K562 (cell line): ENCODE measurements around the gene RANGAP1. TPM values are rescaled to one million over a fixed set of nuclear protein-coding genes. Genes with fewer than 3 reads are reported as not detected.

ENCODE experiments used
- ARID2 ChIP-seq: fragments of 450-650 bp; IDR thresholded peaks from 2 replicates; pipeline ENCODE4 v1.6.1; 2017; ENCODE audit warnings: antibody characterized with exemption, mild to moderate bottlenecking
- CC2D1A ChIP-seq: fragments of 450-650 bp; IDR thresholded peaks from 2 replicates; pipeline ENCODE4 v1.6.1; 2017; ENCODE audit warnings: mild to moderate bottlenecking
- KLF13 ChIP-seq: fragments of 450-650 bp; IDR thresholded peaks from 2 replicates; pipeline ENCODE4 v1.6.1; 2016; ENCODE audit warnings: missing genetic modification characterization, low read depth, mild to moderate bottlenecking, missing compliant biosample characterization, moderate library complexity, borderline replicate concordance
- POLR2AphosphoS5 ChIP-seq: IDR thresholded peaks from 2 replicates; pipeline ENCODE4 v1.6.1; 2011; ENCODE audit warnings: mild to moderate bottlenecking, low read depth, low read length, moderate library complexity; ENCODE audit not compliant: control insufficient read depth, insufficient read depth
- RAD21 ChIP-seq, 2 experiments: fragments of 250-450 bp in 1 of 2; fragments of 450-650 bp in 1 of 2; sonication (Bioruptor Pico) in 1 of 2; formaldehyde crosslinking in 1 of 2; IDR thresholded peaks in 1 of 2; conservative IDR thresholded peaks in 1 of 2; 2 replicates each; pipeline versions ENCODE4 v1.4.0 to v1.8.0; 2020 to 2022; ENCODE audit warnings: mild to moderate bottlenecking in 2 of 2, moderate library complexity in 1 of 2
- TOE1 ChIP-seq, 2 experiments: fragments of 450-650 bp in 1 of 2; sonication (generic) in 1 of 2; formaldehyde crosslinking in 1 of 2; IDR thresholded peaks; 2 replicates each; pipeline versions ENCODE4 v1.7.1 to v1.8.0; 2016 to 2022; ENCODE audit warnings: borderline replicate concordance in 2 of 2, mild to moderate bottlenecking in 2 of 2, antibody characterized with exemption in 1 of 2, inconsistent platforms in 1 of 2, low read depth in 1 of 2, missing genetic modification reagents in 1 of 2, moderate library complexity in 1 of 2
- ZFP30 ChIP-seq: fragments of 250-450 bp; sonication (Bioruptor Pico); IDR thresholded peaks from 2 replicates; pipeline ENCODE4 v1.8.0; 2022; ENCODE audit warnings: moderate library complexity, mild to moderate bottlenecking, inconsistent platforms, borderline replicate concordance
- ZNF232 ChIP-seq: sonication (generic); formaldehyde crosslinking; IDR thresholded peaks from 2 replicates; pipeline ENCODE4 v1.8.0; 2022; ENCODE audit warnings: mild to moderate bottlenecking, missing genetic modification reagents
- ZNF347 ChIP-seq: fragments of 450-650 bp; formaldehyde crosslinking; IDR thresholded peaks from 2 replicates; pipeline ENCODE4 v1.4.0; 2020; ENCODE audit warnings: low read depth, mild to moderate bottlenecking, moderate library complexity
- polyA plus RNA-seq, 8 experiments: library from polyadenylated mRNA; depleted of rRNA in 4 of 8; stranded (reverse) in 5 of 8; unstranded in 3 of 8; fragments of >200 nt; fragmentation: Nextera tagmentation in 2 of 8; fragmentation: Illumina TruSeq in 1 of 8; extraction: Ambion mirVana in 2 of 8; extraction: Trizol in 1 of 8; gene quantifications; 2 replicates each; pipeline versions ENCODE4 v1.2.1 to v1.2.3, GENCODE V29; 2011 to 2014; ENCODE audit warnings: inconsistent platforms in 1 of 8, missing spikeins in 1 of 8
- total RNA-seq, 7 experiments: library from RNA; depleted of rRNA in 6 of 7; stranded (reverse); fragments of >200 nt in 6 of 7; fragmentation: Illumina TruSeq in 2 of 7; extraction: Trizol in 2 of 7; gene quantifications; 2 replicates each; pipeline versions ENCODE4 v1.2.1 to v1.2.3, GENCODE V29; 2011 to 2021; ENCODE audit warnings: low replicate concordance in 1 of 7
- TF ChIP-seq, protein P1 (sequence below): fragments of 200-400 bp; formaldehyde crosslinking; IDR thresholded peaks from 2 replicates; pipeline ENCODE4 v1.6.1; 2017; ENCODE audit warnings: mild to moderate bottlenecking, low read depth, low read length, moderate library complexity
- TF ChIP-seq, protein P2 (sequence below): IDR thresholded peaks from 2 replicates; pipeline ENCODE4 v1.6.1; 2011; ENCODE audit warnings: borderline replicate concordance, low read depth, mild to moderate bottlenecking, moderate library complexity, low read length; ENCODE audit not compliant: insufficient read depth, poor library complexity, severe bottlenecking
- TF ChIP-seq, protein P3 (sequence below), 3 experiments: IDR thresholded peaks in 2 of 3; conservative IDR thresholded peaks in 1 of 3; 2 replicates each; pipeline ENCODE4 v1.5.1; 2011 to 2012; ENCODE audit warnings: low read length in 3 of 3, mild to moderate bottlenecking in 3 of 3, control low read depth in 2 of 3, improper control_type of control experiment in 1 of 3, inconsistent platforms in 1 of 3, low read depth in 1 of 3, mixed read lengths in 1 of 3, moderate library complexity in 1 of 3; ENCODE audit not compliant: insufficient read depth in 2 of 3
- TF ChIP-seq, protein P4 (sequence below): fragments of 450-650 bp; conservative IDR thresholded peaks from 2 replicates; pipeline ENCODE4 v1.6.1; 2016; ENCODE audit warnings: missing genetic modification characterization, low read depth, mild to moderate bottlenecking, missing compliant biosample characterization, moderate library complexity
- TF ChIP-seq, protein P5 (sequence below): fragments of 450-650 bp; IDR thresholded peaks from 2 replicates; pipeline ENCODE4 v1.6.1; 2016; ENCODE audit warnings: mild to moderate bottlenecking

The RANGAP1 gene
- total and polyA plus RNA-seq, 9 of the 15 experiments (the other 6 are each of a cell fraction or from before 2014, with no cell fraction given) = 2.1 to 104 (median 50.6) TPM

DNA sequence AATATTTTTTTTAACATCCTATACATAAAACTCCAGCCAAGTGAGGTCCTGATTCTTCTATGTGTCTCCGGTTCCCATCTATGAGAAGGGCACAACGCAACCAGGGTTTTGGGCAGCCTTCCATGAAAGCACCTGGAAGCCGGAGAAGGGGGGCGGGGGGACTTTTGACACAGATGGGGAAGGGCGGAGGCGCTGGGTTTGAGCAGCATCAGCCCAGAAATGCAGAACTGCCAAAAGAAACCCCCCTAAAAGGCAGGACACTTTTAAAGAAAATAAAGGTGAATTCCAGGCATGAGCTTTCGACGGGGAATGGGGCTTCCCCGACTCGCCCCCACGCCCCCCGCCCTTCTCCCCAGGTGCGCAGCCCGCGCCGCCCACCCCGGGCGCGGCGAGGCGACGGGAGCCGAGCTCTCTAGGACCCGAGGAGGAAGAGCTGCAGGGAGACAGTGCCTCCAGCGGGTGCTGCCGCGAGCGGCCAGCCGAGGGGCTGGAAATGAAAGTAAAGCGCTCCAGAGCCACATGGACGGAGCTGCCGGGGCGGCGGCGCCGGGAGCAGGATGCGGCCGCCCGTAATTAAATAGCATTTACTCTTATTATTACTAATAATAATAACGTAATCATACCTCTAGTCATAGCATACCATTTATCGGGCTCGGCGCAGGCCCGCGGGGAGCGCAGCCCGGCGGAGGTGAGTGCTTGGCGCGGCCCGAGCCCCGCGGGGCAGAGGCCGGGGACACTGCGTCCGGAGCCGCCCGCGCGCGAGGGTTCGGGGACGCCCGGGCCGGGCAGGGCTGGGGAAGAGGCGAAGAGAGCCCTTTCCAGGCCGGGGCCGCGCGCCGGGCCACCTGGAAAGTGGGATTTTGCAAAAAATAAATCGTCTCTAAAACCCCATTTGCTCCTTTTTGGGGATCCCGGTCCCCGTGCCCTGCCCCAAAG is 15.4 kb upstream of the RANGAP1 start, which contains the start of gene ZC3H7B (continued):
- TF ChIP-seq, protein P1, sequence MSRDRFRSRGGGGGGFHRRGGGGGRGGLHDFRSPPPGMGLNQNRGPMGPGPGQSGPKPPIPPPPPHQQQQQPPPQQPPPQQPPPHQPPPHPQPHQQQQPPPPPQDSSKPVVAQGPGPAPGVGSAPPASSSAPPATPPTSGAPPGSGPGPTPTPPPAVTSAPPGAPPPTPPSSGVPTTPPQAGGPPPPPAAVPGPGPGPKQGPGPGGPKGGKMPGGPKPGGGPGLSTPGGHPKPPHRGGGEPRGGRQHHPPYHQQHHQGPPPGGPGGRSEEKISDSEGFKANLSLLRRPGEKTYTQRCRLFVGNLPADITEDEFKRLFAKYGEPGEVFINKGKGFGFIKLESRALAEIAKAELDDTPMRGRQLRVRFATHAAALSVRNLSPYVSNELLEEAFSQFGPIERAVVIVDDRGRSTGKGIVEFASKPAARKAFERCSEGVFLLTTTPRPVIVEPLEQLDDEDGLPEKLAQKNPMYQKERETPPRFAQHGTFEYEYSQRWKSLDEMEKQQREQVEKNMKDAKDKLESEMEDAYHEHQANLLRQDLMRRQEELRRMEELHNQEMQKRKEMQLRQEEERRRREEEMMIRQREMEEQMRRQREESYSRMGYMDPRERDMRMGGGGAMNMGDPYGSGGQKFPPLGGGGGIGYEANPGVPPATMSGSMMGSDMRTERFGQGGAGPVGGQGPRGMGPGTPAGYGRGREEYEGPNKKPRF = no peak
- no peak for TF ChIP-seq ARID2
- no peak for TF ChIP-seq ZFP30 (CRISPR knock-in tag)
- TF ChIP-seq POLR2AphosphoS5 = peak; percentile 68
- TF ChIP-seq, protein P2, sequence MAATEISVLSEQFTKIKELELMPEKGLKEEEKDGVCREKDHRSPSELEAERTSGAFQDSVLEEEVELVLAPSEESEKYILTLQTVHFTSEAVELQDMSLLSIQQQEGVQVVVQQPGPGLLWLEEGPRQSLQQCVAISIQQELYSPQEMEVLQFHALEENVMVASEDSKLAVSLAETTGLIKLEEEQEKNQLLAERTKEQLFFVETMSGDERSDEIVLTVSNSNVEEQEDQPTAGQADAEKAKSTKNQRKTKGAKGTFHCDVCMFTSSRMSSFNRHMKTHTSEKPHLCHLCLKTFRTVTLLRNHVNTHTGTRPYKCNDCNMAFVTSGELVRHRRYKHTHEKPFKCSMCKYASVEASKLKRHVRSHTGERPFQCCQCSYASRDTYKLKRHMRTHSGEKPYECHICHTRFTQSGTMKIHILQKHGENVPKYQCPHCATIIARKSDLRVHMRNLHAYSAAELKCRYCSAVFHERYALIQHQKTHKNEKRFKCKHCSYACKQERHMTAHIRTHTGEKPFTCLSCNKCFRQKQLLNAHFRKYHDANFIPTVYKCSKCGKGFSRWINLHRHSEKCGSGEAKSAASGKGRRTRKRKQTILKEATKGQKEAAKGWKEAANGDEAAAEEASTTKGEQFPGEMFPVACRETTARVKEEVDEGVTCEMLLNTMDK = peak; percentile 76
- no peak for TF ChIP-seq CC2D1A
- no peak for TF ChIP-seq ZNF232 (CRISPR knock-in tag)
- TF ChIP-seq RAD21 (CRISPR knock-in tag; conservative IDR thresholded peaks at IDR 0.05 in 1 of 2, IDR thresholded peaks at IDR 0.05 in 1 of 2) = peak in 1 of 2 experiments; percentile 34; a peak in 2 of 4 replicates
- TF ChIP-seq, protein P3, sequence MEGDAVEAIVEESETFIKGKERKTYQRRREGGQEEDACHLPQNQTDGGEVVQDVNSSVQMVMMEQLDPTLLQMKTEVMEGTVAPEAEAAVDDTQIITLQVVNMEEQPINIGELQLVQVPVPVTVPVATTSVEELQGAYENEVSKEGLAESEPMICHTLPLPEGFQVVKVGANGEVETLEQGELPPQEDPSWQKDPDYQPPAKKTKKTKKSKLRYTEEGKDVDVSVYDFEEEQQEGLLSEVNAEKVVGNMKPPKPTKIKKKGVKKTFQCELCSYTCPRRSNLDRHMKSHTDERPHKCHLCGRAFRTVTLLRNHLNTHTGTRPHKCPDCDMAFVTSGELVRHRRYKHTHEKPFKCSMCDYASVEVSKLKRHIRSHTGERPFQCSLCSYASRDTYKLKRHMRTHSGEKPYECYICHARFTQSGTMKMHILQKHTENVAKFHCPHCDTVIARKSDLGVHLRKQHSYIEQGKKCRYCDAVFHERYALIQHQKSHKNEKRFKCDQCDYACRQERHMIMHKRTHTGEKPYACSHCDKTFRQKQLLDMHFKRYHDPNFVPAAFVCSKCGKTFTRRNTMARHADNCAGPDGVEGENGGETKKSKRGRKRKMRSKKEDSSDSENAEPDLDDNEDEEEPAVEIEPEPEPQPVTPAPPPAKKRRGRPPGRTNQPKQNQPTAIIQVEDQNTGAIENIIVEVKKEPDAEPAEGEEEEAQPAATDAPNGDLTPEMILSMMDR (IDR thresholded peaks at IDR 0.05 in 2 of 3, conservative IDR thresholded peaks at IDR 0.05 in 1 of 3; ENCODE audit: insufficient read depth in 2 of 3, low read depth in 1 of 3, low read length in 3 of 3) = peak; percentile 44 to 70 (median 55)
- TF ChIP-seq TOE1 (IDR thresholded peaks at IDR 0.05; ENCODE audit: borderline replicate concordance) = peak; percentile 73; the same call in 1 of the 2 replicates
- TF ChIP-seq TOE1 (CRISPR knock-in tag; IDR thresholded peaks at IDR 0.05; ENCODE audit: borderline replicate concordance, low read depth) = no peak
- TF ChIP-seq, protein P4, sequence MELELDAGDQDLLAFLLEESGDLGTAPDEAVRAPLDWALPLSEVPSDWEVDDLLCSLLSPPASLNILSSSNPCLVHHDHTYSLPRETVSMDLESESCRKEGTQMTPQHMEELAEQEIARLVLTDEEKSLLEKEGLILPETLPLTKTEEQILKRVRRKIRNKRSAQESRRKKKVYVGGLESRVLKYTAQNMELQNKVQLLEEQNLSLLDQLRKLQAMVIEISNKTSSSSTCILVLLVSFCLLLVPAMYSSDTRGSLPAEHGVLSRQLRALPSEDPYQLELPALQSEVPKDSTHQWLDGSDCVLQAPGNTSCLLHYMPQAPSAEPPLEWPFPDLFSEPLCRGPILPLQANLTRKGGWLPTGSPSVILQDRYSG (tag) = no peak
- no peak for TF ChIP-seq KLF13
- no peak for TF ChIP-seq ZNF347 (CRISPR knock-in tag)
- TF ChIP-seq, protein P5, sequence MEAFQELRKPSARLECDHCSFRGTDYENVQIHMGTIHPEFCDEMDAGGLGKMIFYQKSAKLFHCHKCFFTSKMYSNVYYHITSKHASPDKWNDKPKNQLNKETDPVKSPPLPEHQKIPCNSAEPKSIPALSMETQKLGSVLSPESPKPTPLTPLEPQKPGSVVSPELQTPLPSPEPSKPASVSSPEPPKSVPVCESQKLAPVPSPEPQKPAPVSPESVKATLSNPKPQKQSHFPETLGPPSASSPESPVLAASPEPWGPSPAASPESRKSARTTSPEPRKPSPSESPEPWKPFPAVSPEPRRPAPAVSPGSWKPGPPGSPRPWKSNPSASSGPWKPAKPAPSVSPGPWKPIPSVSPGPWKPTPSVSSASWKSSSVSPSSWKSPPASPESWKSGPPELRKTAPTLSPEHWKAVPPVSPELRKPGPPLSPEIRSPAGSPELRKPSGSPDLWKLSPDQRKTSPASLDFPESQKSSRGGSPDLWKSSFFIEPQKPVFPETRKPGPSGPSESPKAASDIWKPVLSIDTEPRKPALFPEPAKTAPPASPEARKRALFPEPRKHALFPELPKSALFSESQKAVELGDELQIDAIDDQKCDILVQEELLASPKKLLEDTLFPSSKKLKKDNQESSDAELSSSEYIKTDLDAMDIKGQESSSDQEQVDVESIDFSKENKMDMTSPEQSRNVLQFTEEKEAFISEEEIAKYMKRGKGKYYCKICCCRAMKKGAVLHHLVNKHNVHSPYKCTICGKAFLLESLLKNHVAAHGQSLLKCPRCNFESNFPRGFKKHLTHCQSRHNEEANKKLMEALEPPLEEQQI = no peak
